H1 (cell line): ENCODE results near the gene XYLB. TPM values are rescaled to one million over a fixed set of nuclear protein-coding genes. Genes with fewer than 3 reads are reported as not detected.

Experiments
- CTCF ChIA-PET: fragments of 300-600 bp; sonication (Branson Sonifier 250); formaldehyde crosslinking; loops from one replicate; lab custom pipeline; 2021; ENCODE audit not compliant: partially characterized antibody; lab: Charles Lee
- POLR2A ChIA-PET: fragments of 300-600 bp; sonication (Branson Sonifier 250); formaldehyde crosslinking; loops from one replicate; lab custom pipeline; 2021; ENCODE audit warnings: inconsistent platforms; ENCODE audit not compliant: partially characterized antibody; lab: Charles Lee
- DNase-seq, 2 experiments: peaks; one replicate each; pipeline versions ENCODE4 v3.0.0 to v3.0.0-alpha.2; 2010 to 2022; ENCODE audit warnings: low spot score in 2 of 2, low read depth in 1 of 2, mixed read lengths in 1 of 2
- FAIRE-seq: peaks from 2 replicates; lab custom pipeline; 2011; peaks lifted over from hg19 to GRCh38; lab: Jason Lieb, UNC
- H2AFZ ChIP-seq: 2 replicates; pipeline ENCODE4 v1.8.1; 2012; ENCODE audit warnings: low read length, inconsistent platforms
- H2AK5ac ChIP-seq: 2 replicates; pipeline ENCODE4 v1.6.1; 2013; ENCODE audit warnings: low read depth, low read length
- H2BK120ac ChIP-seq: replicated peaks from 2 replicates; pipeline ENCODE3; 2013; ENCODE audit warnings: low read depth, low read length, inconsistent platforms
- H2BK12ac ChIP-seq: 2 replicates; pipeline ENCODE4 v1.6.1; 2013; ENCODE audit warnings: low read depth, low read length
- H2BK15ac ChIP-seq: 2 replicates; pipeline ENCODE4 v1.6.1; 2013; ENCODE audit warnings: low read length
- H2BK20ac ChIP-seq: 2 replicates; pipeline ENCODE4 v1.6.1; 2013; ENCODE audit warnings: low read length
- H2BK5ac ChIP-seq: 2 replicates; pipeline ENCODE4 v1.6.1; 2013; ENCODE audit warnings: low read depth, low read length
- H3K14ac ChIP-seq: 2 replicates; pipeline ENCODE4 v1.6.1; 2013; ENCODE audit warnings: inconsistent platforms; ENCODE audit not compliant: insufficient read length
- H3K18ac ChIP-seq: 2 replicates; pipeline ENCODE4 v1.6.1; 2013; ENCODE audit warnings: low read length; ENCODE audit errors: extremely low read depth
- H3K23ac ChIP-seq: 2 replicates; pipeline ENCODE4 v1.6.1; 2013; ENCODE audit warnings: inconsistent platforms; ENCODE audit not compliant: insufficient read length
- H3K23me2 ChIP-seq: 2 replicates; pipeline ENCODE4 v1.6.1; 2013; ENCODE audit warnings: low read depth, low read length
- H3K27ac ChIP-seq: 2 replicates; pipeline ENCODE4 v1.6.1; 2011; ENCODE audit warnings: low read depth, low read length, inconsistent platforms
- H3K27me3 ChIP-seq, 4 experiments: replicated peaks in 1 of 4; 1 replicate in 1 of 4; 2 replicates in 3 of 4; pipeline versions ENCODE4 v1.6.1 to v1.8.1; 2011 to 2013; ENCODE audit warnings: low read length in 3 of 4, mild to moderate bottlenecking in 3 of 4, inconsistent platforms in 2 of 4, mixed read lengths in 2 of 4, moderate library complexity in 1 of 4; ENCODE audit not compliant: control insufficient read depth in 3 of 4, insufficient read depth in 3 of 4; ENCODE audit errors: extremely low read depth in 1 of 4
- H3K36me3 ChIP-seq, 4 experiments: 2 replicates each; pipeline versions ENCODE4 v1.6.1 to v1.8.1; 2011 to 2013; ENCODE audit warnings: mild to moderate bottlenecking in 4 of 4, low read length in 3 of 4, moderate library complexity in 2 of 4, control low read depth in 1 of 4, inconsistent platforms in 1 of 4; ENCODE audit not compliant: insufficient read depth in 4 of 4, control insufficient read depth in 2 of 4
- H3K4ac ChIP-seq: replicated peaks from 2 replicates; pipeline ENCODE3; 2013; ENCODE audit warnings: low read length, low read depth, mixed read lengths, inconsistent platforms; ENCODE audit not compliant: insufficient read length
- H3K4me1 ChIP-seq, 4 experiments: replicated peaks in 1 of 4; 1 replicate in 1 of 4; 2 replicates in 3 of 4; pipeline versions ENCODE4 v1.6.1 to v1.8.1; 2011 to 2013; ENCODE audit warnings: low read length in 3 of 4, inconsistent platforms in 2 of 4, mixed read lengths in 1 of 4; ENCODE audit not compliant: insufficient read depth in 4 of 4, control insufficient read depth in 3 of 4
- H3K4me2 ChIP-seq, 2 experiments: 2 replicates each; pipeline versions ENCODE4 v1.6.1 to v1.8.1; 2011 to 2013; ENCODE audit warnings: low read depth in 2 of 2, low read length in 2 of 2, control low read depth in 1 of 2, inconsistent platforms in 1 of 2, mild to moderate bottlenecking in 1 of 2; ENCODE audit not compliant: insufficient read depth in 1 of 2
- H3K4me3 ChIP-seq, 4 experiments: fragments of 200-600, 300-600 bp in 1 of 4; sonication (generic), shearing (Covaris generic), sonication (Bioruptor Twin) in 1 of 4; 2 replicates each; pipeline versions ENCODE4 v1.5.1 to v1.8.1; 2011 to 2016; ENCODE audit warnings: low read length in 4 of 4, low read depth in 3 of 4, control low read depth in 2 of 4, inconsistent platforms in 2 of 4, mild to moderate bottlenecking in 2 of 4, mixed read lengths in 1 of 4, moderate library complexity in 1 of 4; ENCODE audit not compliant: insufficient read depth in 2 of 4; ENCODE audit errors: extremely low read depth in 1 of 4
- H3K56ac ChIP-seq: replicated peaks from 2 replicates; pipeline ENCODE3; 2013; ENCODE audit warnings: low read depth, mild to moderate bottlenecking, mixed read lengths, low read length, inconsistent platforms; ENCODE audit not compliant: insufficient read length
- H3K79me1 ChIP-seq: 2 replicates; pipeline ENCODE4 v1.6.1; 2013; ENCODE audit warnings: low read depth, low read length, control low read depth
- H3K79me2 ChIP-seq, 2 experiments: 2 replicates each; pipeline versions ENCODE4 v1.6.1 to v1.8.1; 2012 to 2013; ENCODE audit warnings: low read length in 2 of 2, mild to moderate bottlenecking in 2 of 2, inconsistent platforms in 1 of 2; ENCODE audit not compliant: insufficient read depth in 2 of 2, control insufficient read depth in 1 of 2
- H3K9ac ChIP-seq, 4 experiments: replicated peaks in 1 of 4; 1 replicate in 1 of 4; 2 replicates in 3 of 4; pipeline versions ENCODE4 v1.6.1 to v1.8.1; 2011 to 2013; ENCODE audit warnings: low read depth in 3 of 4, low read length in 3 of 4, control low read depth in 2 of 4, mild to moderate bottlenecking in 2 of 4, moderate library complexity in 2 of 4, inconsistent platforms in 1 of 4; ENCODE audit errors: extremely low read depth in 1 of 4
- H3K9me3 ChIP-seq, 2 experiments: 2 replicates each; pipeline versions ENCODE4 v1.6.1 to v1.8.1; 2012 to 2013; ENCODE audit warnings: mild to moderate bottlenecking in 2 of 2, moderate library complexity in 2 of 2, control low read depth in 1 of 2, inconsistent platforms in 1 of 2, low read depth in 1 of 2, low read length in 1 of 2, mixed read lengths in 1 of 2; ENCODE audit not compliant: insufficient read depth in 2 of 2
- H4K20me1 ChIP-seq, 2 experiments: replicated peaks in 1 of 2; 2 replicates each; pipeline versions ENCODE3 to v1.8.1; 2011 to 2013; ENCODE audit warnings: inconsistent platforms in 2 of 2, low read length in 2 of 2, mild to moderate bottlenecking in 1 of 2; ENCODE audit not compliant: insufficient read depth in 2 of 2, control insufficient read depth in 1 of 2
- H4K5ac ChIP-seq: 2 replicates; pipeline ENCODE4 v1.6.1; 2013; ENCODE audit warnings: low read length, low read depth, mixed read lengths, inconsistent platforms; ENCODE audit not compliant: insufficient read length
- H4K8ac ChIP-seq: 2 replicates; pipeline ENCODE4 v1.8.0; 2013; ENCODE audit warnings: mild to moderate bottlenecking, moderate library complexity, low read length, inconsistent platforms; ENCODE audit not compliant: insufficient read depth; ENCODE audit errors: extremely low read depth
- H4K91ac ChIP-seq: replicated peaks from 2 replicates; pipeline ENCODE3; 2013; ENCODE audit warnings: low read length, mixed read lengths, inconsistent platforms; ENCODE audit not compliant: insufficient read length
- CHD1 ChIP-seq: IDR thresholded peaks from 2 replicates; pipeline ENCODE4 v1.6.1; 2012; ENCODE audit warnings: low read depth, low read length, improper control_type of control experiment
- FOSL1 ChIP-seq: IDR thresholded peaks from 2 replicates; pipeline ENCODE4 v1.6.1; 2011; ENCODE audit warnings: mild to moderate bottlenecking, low read depth, low read length, moderate library complexity; ENCODE audit not compliant: insufficient read depth
- TEAD4 ChIP-seq: IDR thresholded peaks from 2 replicates; pipeline ENCODE4 v1.6.1; 2012; ENCODE audit warnings: low read depth, low read length, inconsistent platforms, mixed read lengths
- WGBS, 2 experiments: shearing (Covaris generic) in 1 of 2; methylation state at CpG; one replicate each; pipeline versions ENCODE4 v1.1.6 to v1.1.7; 2013 to 2015; ENCODE audit warnings: low lambda C conversion rate in 2 of 2, mixed read lengths in 2 of 2, inconsistent platforms in 1 of 2, low coverage in 1 of 2, missing lambda C conversion rate in 1 of 2; ENCODE audit not compliant: insufficient replicate concordance in 2 of 2, insufficient coverage in 1 of 2, insufficient read length in 1 of 2; ENCODE audit errors: extremely low coverage in 1 of 2, missing lambda C conversion rate in 1 of 2; 5-methylcytosine and 5-hydroxymethylcytosine counted together
- polyA plus RNA-seq, 7 experiments: library from polyadenylated mRNA; depleted of rRNA in 3 of 7; stranded (reverse) in 5 of 7; unstranded in 2 of 7; fragments of >200 nt in 5 of 7; fragments of 200-250 nt in 2 of 7; gene quantifications; 1 replicate in 5 of 7; 2 replicates in 1 of 7; 4 replicates in 1 of 7; pipeline versions ENCODE4 v1.2.1 to v1.2.3, GENCODE V29; 2011 to 2013; ENCODE audit warnings: missing spikeins in 2 of 7, mixed read lengths in 2 of 7
- total RNA-seq: library from RNA; stranded (reverse); fragmentation: NEBNext Ultra II Directional; extraction: Animal tissue kit (Norgen Biotek cat#: 25700); gene quantifications from 2 replicates; pipeline ENCODE4 v1.2.1, GENCODE V29; 2021
- TF ChIP-seq, protein P1 (sequence below): IDR thresholded peaks from 2 replicates; pipeline ENCODE4 v1.6.1; 2011; ENCODE audit warnings: low read depth, mild to moderate bottlenecking, low read length; ENCODE audit not compliant: insufficient read depth

The XYLB gene
- total and polyA plus RNA-seq, 2 of the 8 experiments (the other 6 are each of a cell fraction or from before 2014, with no cell fraction given): 1.7 to 5.5 TPM

GRCh38 chr3:38370861-38371260 lies 24.3 kb downstream of the XYLB start:
- Histone ChIP-seq H2AFZ (no peak overlapping the region), H3K14ac (no peak overlapping the region), H3K4ac (no peak overlapping the region), H2BK5ac (no peak overlapping the region), H3K23ac (no peak overlapping the region), H2AK5ac (no peak overlapping the region), H2BK120ac (no peak overlapping the region), H3K56ac (no peak overlapping the region), H3K79me1 (no peaks in the 10 kb centered on the region), H3K9ac (no peak overlapping the region), H3K9me3 (peaks cover 4 to 8% of the 10 kb centered on the region in 2 experiments; a peak in 2 of 4 replicates), H3K79me2 (no peaks in the 10 kb centered on the region), H2BK20ac (no peak overlapping the region), H4K5ac (no peak overlapping the region), H3K4me2 (no peak overlapping the region), H3K18ac (no peak overlapping the region), H2BK12ac (no peak overlapping the region), H2BK15ac (no peak overlapping the region), H3K23me2 (no peaks in the 10 kb centered on the region), H4K8ac (no peak overlapping the region), H3K4me1 (no peaks in the 10 kb centered on the region), H3K27me3 (no peaks in the 10 kb centered on the region), H3K4me3 (no peak overlapping the region), H3K27ac (no peak overlapping the region), H4K91ac (no peak overlapping the region), H3K36me3 (peaks cover 0 to 8% (median 4%) of the 10 kb centered on the region in 4 experiments; a peak in 3 of 8 replicates), H4K20me1 (no peaks in the 10 kb centered on the region)
- 56% methylated on average over 4 of the region's 4 CpGs; no CpG with 5 or more reads in 1 of the 2 experiments for WGBS, 2 experiments
- FAIRE-seq (no peak), DNase-seq (no peak)
- ChIA-PET CTCF (interaction anchor here (1.2 kb wide), 1 partner anchor 8 kb away, joined by 7 read pairs; no protein-coding TSS in a partner anchor), POLR2A (no interaction called here)
- TF ChIP-seq TEAD4 (no peak), FOSL1 (no peak), CHD1 (no peak)
- TF ChIP-seq, protein P1, sequence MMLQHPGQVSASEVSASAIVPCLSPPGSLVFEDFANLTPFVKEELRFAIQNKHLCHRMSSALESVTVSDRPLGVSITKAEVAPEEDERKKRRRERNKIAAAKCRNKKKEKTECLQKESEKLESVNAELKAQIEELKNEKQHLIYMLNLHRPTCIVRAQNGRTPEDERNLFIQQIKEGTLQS: no peak
